ENCODE results near the gene LRBA.

LRBA gene

GRCh38 chr4:150318527-150318926, 696.6 kb downstream of the LRBA start:
- Histone ChIP-seq H3K79me2 (ENCODE audit: low read length) (no peaks in the 10 kb centered on the region), H2AFZ (ENCODE audit: low read length) (no peak overlapping the region), H3K36me3 (replicated peaks; ENCODE audit: insufficient read depth, low read length) (no peaks in the 10 kb centered on the region), H4K20me1 (ENCODE audit: insufficient read depth, low read length) (no peaks in the 10 kb centered on the region), H3K27ac (ENCODE audit: low read length) (no peak overlapping the region), H3K9ac (ENCODE audit: low read length) (no peak overlapping the region), H3K27me3 (replicated peaks; ENCODE audit: insufficient read depth, low read length) (no peaks in the 10 kb centered on the region), H3K4me2 (ENCODE audit: low read depth, low read length) (no peak overlapping the region), H3K4me1 (ENCODE audit: low read length) (no peaks in the 10 kb centered on the region), H3F3A (ENCODE audit: insufficient read depth, low read length) (no peaks in the 10 kb centered on the region), H3K4me3 (ENCODE audit: low read length) (no peak overlapping the region), H3K9me2 (replicated peaks; ENCODE audit: insufficient read depth, low read length) (no peaks in the 10 kb centered on the region), H3K9me3 (replicated peaks; ENCODE audit: insufficient read depth, low read length) (no peaks in the 10 kb centered on the region)
- TF ChIP-seq, protein P1, sequence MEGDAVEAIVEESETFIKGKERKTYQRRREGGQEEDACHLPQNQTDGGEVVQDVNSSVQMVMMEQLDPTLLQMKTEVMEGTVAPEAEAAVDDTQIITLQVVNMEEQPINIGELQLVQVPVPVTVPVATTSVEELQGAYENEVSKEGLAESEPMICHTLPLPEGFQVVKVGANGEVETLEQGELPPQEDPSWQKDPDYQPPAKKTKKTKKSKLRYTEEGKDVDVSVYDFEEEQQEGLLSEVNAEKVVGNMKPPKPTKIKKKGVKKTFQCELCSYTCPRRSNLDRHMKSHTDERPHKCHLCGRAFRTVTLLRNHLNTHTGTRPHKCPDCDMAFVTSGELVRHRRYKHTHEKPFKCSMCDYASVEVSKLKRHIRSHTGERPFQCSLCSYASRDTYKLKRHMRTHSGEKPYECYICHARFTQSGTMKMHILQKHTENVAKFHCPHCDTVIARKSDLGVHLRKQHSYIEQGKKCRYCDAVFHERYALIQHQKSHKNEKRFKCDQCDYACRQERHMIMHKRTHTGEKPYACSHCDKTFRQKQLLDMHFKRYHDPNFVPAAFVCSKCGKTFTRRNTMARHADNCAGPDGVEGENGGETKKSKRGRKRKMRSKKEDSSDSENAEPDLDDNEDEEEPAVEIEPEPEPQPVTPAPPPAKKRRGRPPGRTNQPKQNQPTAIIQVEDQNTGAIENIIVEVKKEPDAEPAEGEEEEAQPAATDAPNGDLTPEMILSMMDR (IDR thresholded peaks at IDR 0.05; ENCODE audit: low read length) = no peak
- TF ChIP-seq EZH2phosphoT487 (IDR thresholded peaks at IDR 0.05; ENCODE audit: low read length) (no peak), EZH2 (optimal IDR thresholded peaks at IDR 0.05; ENCODE audit: low read depth, low read length) (no peak)
- no peak for DNase-seq

DNA sequence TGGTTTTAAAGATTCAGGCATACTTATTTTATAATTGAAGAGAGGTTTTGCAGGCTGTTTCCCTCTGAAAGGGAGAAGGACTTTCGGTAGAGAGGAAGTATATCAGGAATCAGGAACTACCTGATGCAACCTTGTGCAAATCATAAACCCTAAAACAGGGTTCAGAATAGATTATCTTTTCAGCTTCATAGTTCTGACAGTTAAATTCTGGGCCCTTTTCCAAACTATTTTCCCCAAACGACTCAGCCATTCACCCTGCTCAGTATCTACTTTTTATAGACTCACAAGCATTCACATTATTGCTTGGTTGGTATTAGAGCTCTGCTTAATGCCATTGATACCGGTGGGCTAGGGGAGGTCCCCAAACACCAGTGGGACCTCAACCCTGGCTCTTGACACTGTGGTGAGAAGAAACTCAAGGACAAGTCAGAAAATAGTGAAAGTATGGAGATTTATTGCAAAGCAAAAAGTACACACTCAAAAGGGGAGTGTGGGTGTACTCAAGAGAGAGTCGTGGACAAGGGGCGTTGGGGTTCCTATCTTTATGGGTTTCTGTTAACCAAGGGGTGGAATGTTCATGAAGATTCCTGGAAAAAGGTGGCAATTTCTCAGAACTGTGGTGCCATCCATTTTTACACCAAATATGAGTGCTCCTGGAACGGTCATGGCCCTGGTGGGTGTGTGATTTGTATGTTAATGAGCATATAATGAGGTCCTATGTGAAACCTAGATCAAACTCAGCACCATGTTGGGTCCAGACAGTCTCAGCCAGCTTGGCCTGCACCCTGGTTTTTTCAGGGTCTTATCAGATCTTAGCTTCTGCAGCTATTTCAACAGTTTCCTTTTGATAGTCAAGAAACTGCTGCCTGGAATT, 698.5 kb downstream of the LRBA start:
- H4K20me1 ChIP-seq (ENCODE audit: insufficient read depth, low read length) = no peaks in the 10 kb centered on the region
- H2AFZ ChIP-seq (ENCODE audit: low read length) = no peak overlapping the region
- no peak overlapping the region for H3K27ac ChIP-seq (ENCODE audit: low read length)
- no peak overlapping the region for H3K4me2 ChIP-seq (ENCODE audit: low read depth, low read length)
- DNase-seq = no peak
- no peaks in the 10 kb centered on the region for H3K27me3 ChIP-seq (replicated peaks; ENCODE audit: insufficient read depth, low read length)
- no peaks in the 10 kb centered on the region for H3K9me2 ChIP-seq (replicated peaks; ENCODE audit: insufficient read depth, low read length)
- no peaks in the 10 kb centered on the region for H3F3A ChIP-seq (ENCODE audit: insufficient read depth, low read length)
- H3K79me2 ChIP-seq (ENCODE audit: low read length) = no peaks in the 10 kb centered on the region
- H3K36me3 ChIP-seq (replicated peaks; ENCODE audit: insufficient read depth, low read length) = no peaks in the 10 kb centered on the region
- H3K9ac ChIP-seq (ENCODE audit: low read length) = no peak overlapping the region
- TF ChIP-seq EZH2phosphoT487 (IDR thresholded peaks at IDR 0.05; ENCODE audit: low read length) (no peak), EZH2 (optimal IDR thresholded peaks at IDR 0.05; ENCODE audit: low read depth, low read length) (no peak)
- TF ChIP-seq, protein P1 (IDR thresholded peaks at IDR 0.05; ENCODE audit: low read length) = no peak
- no peaks in the 10 kb centered on the region for H3K4me1 ChIP-seq (ENCODE audit: low read length)
- no peaks in the 10 kb centered on the region for H3K9me3 ChIP-seq (replicated peaks; ENCODE audit: insufficient read depth, low read length)
- no peak overlapping the region for H3K4me3 ChIP-seq (ENCODE audit: low read length)

DNA sequence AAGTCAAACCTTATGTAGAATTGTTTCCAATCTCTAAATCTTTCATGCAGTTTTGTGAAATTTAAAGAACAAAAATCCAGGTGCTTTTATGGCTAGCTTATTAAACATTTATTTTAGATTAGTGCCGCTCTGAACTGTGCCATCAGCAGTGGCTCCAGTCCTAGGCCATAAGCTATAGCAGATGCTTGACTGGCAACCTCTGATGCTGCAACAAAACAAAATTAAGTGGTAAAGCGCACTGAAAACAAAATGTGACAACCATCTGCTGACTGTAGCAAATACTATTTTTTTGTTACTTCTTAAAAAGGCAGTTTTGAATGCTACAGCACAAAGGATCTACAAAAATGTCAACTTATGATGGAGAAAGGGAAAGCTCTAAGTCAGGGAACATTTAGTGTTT, 699.4 kb downstream of the LRBA start:
- no peak for TF ChIP-seq EZH2phosphoT487 (IDR thresholded peaks at IDR 0.05; ENCODE audit: low read length)
- TF ChIP-seq EZH2 (optimal IDR thresholded peaks at IDR 0.05; ENCODE audit: low read depth, low read length) = no peak
- TF ChIP-seq, protein P1 (IDR thresholded peaks at IDR 0.05; ENCODE audit: low read length) = no peak
- H3K4me1 ChIP-seq (ENCODE audit: low read length) = no peaks in the 10 kb centered on the region
- no peaks in the 10 kb centered on the region for H4K20me1 ChIP-seq (ENCODE audit: insufficient read depth, low read length)
- H3K79me2 ChIP-seq (ENCODE audit: low read length) = no peaks in the 10 kb centered on the region
- H3K4me2 ChIP-seq (ENCODE audit: low read depth, low read length) = no peak overlapping the region
- no peak overlapping the region for H2AFZ ChIP-seq (ENCODE audit: low read length)
- no peak overlapping the region for H3K4me3 ChIP-seq (ENCODE audit: low read length)
- no peaks in the 10 kb centered on the region for H3K36me3 ChIP-seq (replicated peaks; ENCODE audit: insufficient read depth, low read length)
- H3K9ac ChIP-seq (ENCODE audit: low read length) = no peak overlapping the region
- no peaks in the 10 kb centered on the region for H3K27me3 ChIP-seq (replicated peaks; ENCODE audit: insufficient read depth, low read length)
- H3K27ac ChIP-seq (ENCODE audit: low read length) = no peak overlapping the region
- no peak for DNase-seq
- H3F3A ChIP-seq (ENCODE audit: insufficient read depth, low read length) = no peaks in the 10 kb centered on the region
- H3K9me3 ChIP-seq (replicated peaks; ENCODE audit: insufficient read depth, low read length) = no peaks in the 10 kb centered on the region
- no peaks in the 10 kb centered on the region for H3K9me2 ChIP-seq (replicated peaks; ENCODE audit: insufficient read depth, low read length)

Data from MM.1S (cell line).